Ramos (cell line): ENCODE data around the gene CLIC6.

ENCODE experiments used
- in situ Hi-C: fragments of 300-500 bp; cut with MboI; formaldehyde crosslinking; loops from one replicate; pipeline ENCODE4 v1.14.3; 2022; ENCODE audit warnings: low sequenced_read_pairs; ENCODE audit not compliant: unreplicated experiment

Gene CLIC6

GRCh38 chr21:34690041-34690792 is 21.4 kb downstream of the CLIC6 start:
- in situ Hi-C loops, result loop anchor here (10.0 kb wide), 1 partner anchor 1145 kb away; no protein-coding TSS in a partner anchor

- in situ Hi-C loops, result loop anchor here (10.0 kb wide), 1 partner anchor 1144 kb away; no protein-coding TSS in a partner anchor
These were observed 22.0 kb downstream of the CLIC6 start for GRCh38 chr21:34690793-34691175.

- in situ Hi-C loops, result loop anchor here (10.0 kb wide), 1 partner anchor 1143 kb away; no protein-coding TSS in a partner anchor
These were observed 22.7 kb downstream of the CLIC6 start for GRCh38 chr21:34691390-34692032.

GRCh38 chr21:34692458-34693020 is 23.7 kb downstream of the CLIC6 start:
- in situ Hi-C loops, result loop anchor here (10.0 kb wide), 1 partner anchor 1142 kb away; no protein-coding TSS in a partner anchor

- in situ Hi-C loops, result loop anchor here (10.0 kb wide), 1 partner anchor 1142 kb away; no protein-coding TSS in a partner anchor
These were observed 24.5 kb downstream of the CLIC6 start for GRCh38 chr21:34693192-34693810.

GRCh38 chr21:34695434-34695833 is 26.6 kb downstream of the CLIC6 start:
- in situ Hi-C loops, result loop anchor here (10.0 kb wide), 1 partner anchor 1139 kb away; no protein-coding TSS in a partner anchor

GRCh38 chr21:34696121-34696520 is 27.3 kb downstream of the CLIC6 start:
- in situ Hi-C loops, result loop anchor here (10.0 kb wide), 1 partner anchor 1139 kb away; no protein-coding TSS in a partner anchor

- in situ Hi-C loops, result loop anchor here (10.0 kb wide), 1 partner anchor 1137 kb away; no protein-coding TSS in a partner anchor
These were observed 29.0 kb downstream of the CLIC6 start for GRCh38 chr21:34697826-34698225.

- in situ Hi-C loops, result loop anchor here (10.0 kb wide), 1 partner anchor 1136 kb away; no protein-coding TSS in a partner anchor
These were observed 29.6 kb downstream of the CLIC6 start for GRCh38 chr21:34698270-34699015.

- in situ Hi-C loops, result no loop called here
These were observed 31.8 kb downstream of the CLIC6 start for GRCh38 chr21:34700605-34701004.

- in situ Hi-C loops, result no loop called here
These were observed 32.9 kb downstream of the CLIC6 start for GRCh38 chr21:34701726-34702125.

- in situ Hi-C loops, result no loop called here
These were observed 33.8 kb downstream of the CLIC6 start for GRCh38 chr21:34702341-34703170.

- in situ Hi-C loops, result no loop called here
These were observed 34.8 kb downstream of the CLIC6 start for GRCh38 chr21:34703571-34703970.

GRCh38 chr21:34704119-34704518 is 35.3 kb downstream of the CLIC6 start:
- in situ Hi-C loops, result no loop called here

- in situ Hi-C loops, result no loop called here
These were observed 36.2 kb downstream of the CLIC6 start for GRCh38 chr21:34705011-34705410.

GRCh38 chr21:34706337-34706736 is 37.5 kb downstream of the CLIC6 start:
- in situ Hi-C loops, result no loop called here

- in situ Hi-C loops, result no loop called here
These were observed 39.1 kb downstream of the CLIC6 start for GRCh38 chr21:34707876-34708325.

GRCh38 chr21:34713621-34714020 is 44.8 kb downstream of the CLIC6 start:
- in situ Hi-C loops, result no loop called here

GRCh38 chr21:34715518-34715917 is 46.7 kb downstream of the CLIC6 start:
- in situ Hi-C loops, result no loop called here
